DND-41 (cell line): Measurements from ENCODE around the gene SYT1.

Source experiments
- EZH2 ChIP-seq: IDR thresholded peaks from 3 replicates; pipeline ENCODE4 v1.6.1; 2012; ENCODE audit warnings: borderline replicate concordance, low read depth, mild to moderate bottlenecking, moderate library complexity, low read length, inconsistent platforms; ENCODE audit not compliant: severe bottlenecking
- TF ChIP-seq, protein P1 (sequence below): IDR thresholded peaks from 2 replicates; pipeline ENCODE4 v1.5.1; 2012; ENCODE audit warnings: borderline replicate concordance, low read length, moderate library complexity, mild to moderate bottlenecking; ENCODE audit not compliant: poor library complexity, severe bottlenecking; ENCODE audit errors: extremely low read depth

DNA sequence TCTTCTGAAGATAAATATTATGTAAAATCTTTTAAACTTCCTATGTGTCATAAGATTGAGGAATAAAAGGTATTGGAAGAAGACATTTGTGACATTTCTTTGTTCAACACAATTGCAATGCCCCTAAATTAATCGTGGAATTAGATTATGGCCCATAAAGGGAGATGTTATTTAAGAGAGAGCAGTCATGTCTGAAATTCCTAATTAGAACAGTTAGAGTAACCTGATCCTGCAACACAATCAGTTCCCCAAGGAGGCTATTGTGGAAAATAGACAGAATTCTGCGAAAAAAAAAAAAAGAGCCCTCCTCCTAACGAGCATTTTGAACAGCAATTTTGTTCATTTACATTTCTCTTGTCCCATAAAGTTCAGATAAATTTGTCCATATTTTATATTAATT lies 486.7 kb downstream of the SYT1 start:
- TF ChIP-seq, protein P1, sequence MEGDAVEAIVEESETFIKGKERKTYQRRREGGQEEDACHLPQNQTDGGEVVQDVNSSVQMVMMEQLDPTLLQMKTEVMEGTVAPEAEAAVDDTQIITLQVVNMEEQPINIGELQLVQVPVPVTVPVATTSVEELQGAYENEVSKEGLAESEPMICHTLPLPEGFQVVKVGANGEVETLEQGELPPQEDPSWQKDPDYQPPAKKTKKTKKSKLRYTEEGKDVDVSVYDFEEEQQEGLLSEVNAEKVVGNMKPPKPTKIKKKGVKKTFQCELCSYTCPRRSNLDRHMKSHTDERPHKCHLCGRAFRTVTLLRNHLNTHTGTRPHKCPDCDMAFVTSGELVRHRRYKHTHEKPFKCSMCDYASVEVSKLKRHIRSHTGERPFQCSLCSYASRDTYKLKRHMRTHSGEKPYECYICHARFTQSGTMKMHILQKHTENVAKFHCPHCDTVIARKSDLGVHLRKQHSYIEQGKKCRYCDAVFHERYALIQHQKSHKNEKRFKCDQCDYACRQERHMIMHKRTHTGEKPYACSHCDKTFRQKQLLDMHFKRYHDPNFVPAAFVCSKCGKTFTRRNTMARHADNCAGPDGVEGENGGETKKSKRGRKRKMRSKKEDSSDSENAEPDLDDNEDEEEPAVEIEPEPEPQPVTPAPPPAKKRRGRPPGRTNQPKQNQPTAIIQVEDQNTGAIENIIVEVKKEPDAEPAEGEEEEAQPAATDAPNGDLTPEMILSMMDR = no peak
- TF ChIP-seq EZH2 = no peak
